A673 (cell line): Measurements from ENCODE around the gene XYLT2.

Experiments
- EZH2 ChIP-seq: fragments of 200-600 bp; sonication (generic); IDR thresholded peaks from 2 replicates; pipeline ENCODE4 v1.6.1; 2017; ENCODE audit warnings: borderline replicate concordance, low read depth, mild to moderate bottlenecking, mixed read lengths, antibody characterized with exemption, low read length; ENCODE audit not compliant: poor library complexity, severe bottlenecking
- TF ChIP-seq, protein P1 (sequence below): fragments of 300-800, 200-600 bp; sonication (generic); conservative IDR thresholded peaks from 2 replicates; pipeline ENCODE4 v1.5.1; 2017; ENCODE audit warnings: low read depth, mild to moderate bottlenecking, antibody characterized with exemption, low read length, moderate library complexity, mixed read lengths

DNA sequence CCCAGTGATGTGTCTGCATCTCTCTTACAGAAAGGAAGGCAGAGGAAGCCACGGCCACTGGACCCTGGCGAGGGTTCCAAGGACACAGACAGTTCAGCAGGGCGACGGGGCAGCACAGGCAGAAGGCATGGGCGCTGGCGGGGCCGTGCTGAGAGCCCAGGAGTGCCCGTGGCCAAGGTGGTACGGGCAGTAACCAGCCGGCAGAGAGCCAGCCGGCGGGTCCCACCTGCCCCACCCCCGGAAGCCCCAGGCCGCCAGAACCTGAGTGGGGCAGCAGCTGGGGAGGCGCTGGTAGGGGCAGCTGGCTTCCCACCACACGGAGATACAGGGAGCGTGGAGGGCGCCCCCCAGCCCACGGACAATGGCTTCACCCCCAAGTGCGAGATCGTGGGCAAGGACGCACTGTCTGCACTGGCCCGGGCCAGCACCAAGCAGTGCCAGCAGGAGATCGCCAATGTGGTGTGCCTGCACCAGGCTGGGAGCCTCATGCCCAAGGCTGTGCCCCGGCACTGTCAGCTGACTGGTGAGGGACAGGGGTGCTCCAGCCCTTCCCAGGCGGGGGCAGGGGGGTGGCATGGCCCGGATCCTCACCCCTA lies 7.8 kb downstream of the XYLT2 start:
- TF ChIP-seq, protein P1, sequence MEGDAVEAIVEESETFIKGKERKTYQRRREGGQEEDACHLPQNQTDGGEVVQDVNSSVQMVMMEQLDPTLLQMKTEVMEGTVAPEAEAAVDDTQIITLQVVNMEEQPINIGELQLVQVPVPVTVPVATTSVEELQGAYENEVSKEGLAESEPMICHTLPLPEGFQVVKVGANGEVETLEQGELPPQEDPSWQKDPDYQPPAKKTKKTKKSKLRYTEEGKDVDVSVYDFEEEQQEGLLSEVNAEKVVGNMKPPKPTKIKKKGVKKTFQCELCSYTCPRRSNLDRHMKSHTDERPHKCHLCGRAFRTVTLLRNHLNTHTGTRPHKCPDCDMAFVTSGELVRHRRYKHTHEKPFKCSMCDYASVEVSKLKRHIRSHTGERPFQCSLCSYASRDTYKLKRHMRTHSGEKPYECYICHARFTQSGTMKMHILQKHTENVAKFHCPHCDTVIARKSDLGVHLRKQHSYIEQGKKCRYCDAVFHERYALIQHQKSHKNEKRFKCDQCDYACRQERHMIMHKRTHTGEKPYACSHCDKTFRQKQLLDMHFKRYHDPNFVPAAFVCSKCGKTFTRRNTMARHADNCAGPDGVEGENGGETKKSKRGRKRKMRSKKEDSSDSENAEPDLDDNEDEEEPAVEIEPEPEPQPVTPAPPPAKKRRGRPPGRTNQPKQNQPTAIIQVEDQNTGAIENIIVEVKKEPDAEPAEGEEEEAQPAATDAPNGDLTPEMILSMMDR: no peak
- no peak for TF ChIP-seq EZH2
